ENCODE results near the gene GABRB2.
"Not testable (repeated sequence)": the region's sequence is repeated elsewhere in the genome, so short reads cannot be mapped to it uniquely, and the experiment has no call there.

The GABRB2 gene

DNA sequence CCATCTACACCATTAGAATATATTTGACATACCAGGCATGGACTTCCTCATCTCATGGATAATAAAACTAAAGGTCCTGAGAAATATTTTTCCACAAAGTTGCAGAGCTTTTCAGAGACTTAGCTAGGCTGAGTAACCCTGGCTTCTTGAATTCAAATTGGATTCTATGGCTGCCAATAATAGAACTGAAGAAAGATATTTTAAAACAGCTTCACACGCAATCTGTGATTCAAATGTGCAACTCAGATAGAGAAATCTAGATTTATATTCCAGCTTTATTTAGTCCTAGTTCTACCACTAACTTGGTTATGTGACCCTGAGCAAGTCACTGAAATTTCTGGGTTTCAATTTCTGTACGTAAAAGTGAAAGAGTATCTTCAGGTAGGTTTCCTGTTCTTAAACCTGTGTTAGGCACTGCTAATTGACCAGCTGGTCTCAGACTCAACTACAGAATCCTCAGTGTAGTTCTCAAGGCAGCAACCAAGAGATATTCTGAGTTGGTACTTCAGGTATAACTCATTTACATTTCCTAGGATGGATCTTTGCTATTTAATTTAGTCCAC lies 235.3 kb downstream of the GABRB2 start:
- Histone ChIP-seq H3K4me3 (no peak overlapping the region), H3K27ac (no peak overlapping the region)

DNA sequence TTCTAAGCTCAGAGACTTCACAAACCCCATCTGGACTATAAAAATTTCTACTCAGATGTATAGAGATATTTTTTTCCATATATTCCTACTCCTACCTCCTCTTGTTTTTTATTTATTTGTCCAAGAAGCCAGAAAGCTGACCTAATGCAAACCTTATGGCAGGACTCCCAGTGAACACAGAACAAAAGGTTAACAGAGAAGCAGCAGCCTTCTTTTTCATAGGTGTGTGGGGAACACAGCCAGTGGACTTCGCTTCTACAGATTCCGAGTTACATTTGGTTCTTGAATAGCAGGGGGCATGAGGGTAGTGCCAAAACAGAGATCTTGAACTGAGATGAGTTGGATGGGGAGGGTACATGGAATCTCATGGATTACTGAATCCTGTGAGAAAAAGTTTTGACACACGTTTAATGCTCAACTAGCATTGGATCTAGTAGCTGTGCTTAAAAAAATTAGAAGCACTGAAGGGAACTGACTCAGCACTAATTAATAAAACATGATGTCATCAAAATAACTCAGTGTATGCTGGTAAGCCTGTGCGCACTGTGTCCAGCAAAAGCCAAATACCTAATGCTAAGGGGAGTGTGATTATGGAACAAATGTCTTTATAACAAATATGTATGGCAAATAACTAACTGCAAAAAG lies 240.1 kb downstream of the GABRB2 start:
- Histone ChIP-seq H3K27ac (no peak overlapping the region), H3K4me3 (no peak overlapping the region)

DNA sequence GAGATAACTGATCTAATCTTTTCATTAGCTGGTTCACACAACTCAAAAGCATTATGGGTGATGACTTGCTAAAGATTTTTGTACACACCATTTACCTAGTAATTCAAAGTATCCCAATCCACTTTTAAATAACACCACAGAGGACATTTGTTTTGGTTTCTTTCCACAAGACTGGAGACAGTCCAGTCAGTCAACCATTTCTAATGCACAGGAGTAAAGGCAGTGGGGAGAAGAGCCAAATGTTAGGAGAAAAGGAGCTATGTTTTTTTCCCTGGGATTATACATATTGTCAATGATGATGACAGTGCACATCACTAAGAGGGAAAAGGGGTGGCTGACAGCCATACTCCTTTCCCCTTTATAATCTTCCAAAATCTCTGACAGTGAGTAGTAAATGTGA lies 240.9 kb downstream of the GABRB2 start:
- H3K4me3 ChIP-seq: no peak overlapping the region
- H3K27ac ChIP-seq: no peak overlapping the region

DNA sequence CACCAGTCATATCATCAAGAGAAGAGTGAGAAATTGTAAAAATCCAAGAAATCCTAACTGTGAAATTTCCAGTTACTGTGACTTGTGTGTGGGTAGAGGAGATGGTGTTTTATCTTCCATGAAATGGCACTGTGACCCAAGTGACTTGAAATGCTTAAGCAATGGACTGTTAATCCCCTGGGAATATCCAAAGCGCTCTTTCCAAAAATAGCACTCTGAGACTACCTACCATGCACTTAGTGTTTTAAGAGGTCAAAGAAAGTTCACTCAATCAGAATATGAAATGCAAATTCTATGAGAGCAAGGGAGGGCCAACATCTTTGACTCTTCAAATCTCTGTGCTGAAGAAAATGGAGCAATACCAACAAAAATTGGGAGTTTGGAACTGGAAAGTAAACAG lies 244.0 kb downstream of the GABRB2 start:
- H3K27ac ChIP-seq: no peak overlapping the region
- H3K4me3 ChIP-seq: no peak overlapping the region

DNA sequence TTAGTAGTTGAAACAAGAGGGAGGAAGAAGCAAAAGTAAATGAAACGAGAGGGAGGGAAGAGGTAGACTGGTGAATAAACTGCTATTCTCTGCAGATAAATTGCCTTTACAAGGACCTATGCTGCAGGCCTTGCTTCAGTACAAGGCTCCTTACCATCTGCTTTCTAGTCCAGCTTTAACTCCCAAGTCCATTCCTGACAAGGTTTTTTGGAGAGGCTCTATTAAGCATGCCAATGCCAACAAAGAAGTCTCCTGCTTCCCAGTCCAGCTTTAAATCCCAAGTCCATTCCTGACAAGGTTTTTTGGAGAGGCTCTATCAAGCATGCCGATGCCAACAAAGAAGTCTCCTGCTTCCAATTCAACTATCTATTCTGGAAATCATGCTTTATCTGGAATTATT lies 244.9 kb downstream of the GABRB2 start:
- H3K4me3 ChIP-seq: no peak overlapping the region
- no peak overlapping the region for H3K27ac ChIP-seq

DNA sequence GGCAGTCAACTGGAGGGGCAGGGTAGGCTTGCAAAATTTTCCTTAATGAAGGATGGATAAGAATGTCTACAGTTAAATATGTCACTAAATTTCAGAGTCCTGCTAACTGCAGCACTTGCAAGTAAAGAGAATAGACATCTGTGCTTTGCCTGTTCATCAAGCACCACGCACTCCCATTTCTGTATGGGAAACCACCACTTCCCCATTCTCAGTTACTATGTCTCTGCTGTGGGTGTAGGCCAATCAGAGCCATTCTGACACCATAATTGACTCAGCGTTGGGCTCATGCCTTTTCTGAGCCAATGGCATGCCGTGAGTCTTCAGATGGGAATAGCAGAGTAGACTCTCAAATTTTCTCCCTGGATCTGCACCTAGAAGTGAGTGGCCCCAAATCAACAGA lies 247.5 kb downstream of the GABRB2 start:
- Histone ChIP-seq H3K4me3 (no peak overlapping the region), H3K27ac (no peak overlapping the region)

DNA sequence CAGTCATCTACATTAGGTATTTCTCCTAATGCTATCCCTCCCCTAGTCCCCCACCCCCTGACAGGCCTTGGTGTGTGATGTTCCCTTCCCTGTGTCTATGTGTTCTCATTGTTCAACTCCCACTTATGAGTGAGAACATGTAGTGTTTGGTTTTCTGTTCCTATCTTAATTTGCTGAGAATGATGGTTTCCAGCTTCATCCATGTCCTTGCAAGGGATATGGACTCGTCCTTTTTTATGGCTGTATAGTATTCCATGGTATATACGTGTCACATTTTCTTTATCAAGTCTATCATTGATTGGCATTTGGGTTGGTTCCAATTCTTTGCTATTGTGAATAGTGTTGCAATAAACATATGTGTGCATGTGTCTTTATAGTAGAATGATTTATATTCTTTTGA lies 249.1 kb downstream of the GABRB2 start:
- H3K4me3 ChIP-seq, H3K27ac ChIP-seq: not testable (repeated sequence)

DNA sequence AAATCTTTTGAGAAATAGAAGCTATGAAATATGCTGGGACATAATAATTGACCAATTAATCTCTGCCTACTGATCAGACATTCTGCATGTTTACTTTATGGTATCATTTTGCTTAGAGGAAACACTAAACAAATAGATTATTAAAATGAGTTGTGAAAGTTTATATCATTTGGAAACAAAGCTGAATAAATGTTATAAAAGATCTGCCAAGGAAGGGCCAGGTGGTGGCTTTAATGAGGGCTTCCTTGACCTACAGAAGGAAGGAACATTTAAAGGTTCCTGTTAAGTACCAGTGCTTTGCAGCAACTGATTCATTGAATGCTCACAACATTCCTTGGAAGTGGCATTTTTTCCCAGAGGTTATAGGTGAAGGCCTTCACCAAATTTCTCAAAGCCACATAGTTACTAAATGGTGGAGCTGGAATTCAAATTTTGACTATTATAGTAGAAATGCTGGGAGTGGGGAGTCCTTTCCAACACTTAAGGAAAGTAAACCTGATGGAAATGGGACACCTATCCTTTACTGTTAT lies 250.7 kb downstream of the GABRB2 start:
- Histone ChIP-seq H3K27ac (no peak overlapping the region), H3K4me3 (no peak overlapping the region)

DNA sequence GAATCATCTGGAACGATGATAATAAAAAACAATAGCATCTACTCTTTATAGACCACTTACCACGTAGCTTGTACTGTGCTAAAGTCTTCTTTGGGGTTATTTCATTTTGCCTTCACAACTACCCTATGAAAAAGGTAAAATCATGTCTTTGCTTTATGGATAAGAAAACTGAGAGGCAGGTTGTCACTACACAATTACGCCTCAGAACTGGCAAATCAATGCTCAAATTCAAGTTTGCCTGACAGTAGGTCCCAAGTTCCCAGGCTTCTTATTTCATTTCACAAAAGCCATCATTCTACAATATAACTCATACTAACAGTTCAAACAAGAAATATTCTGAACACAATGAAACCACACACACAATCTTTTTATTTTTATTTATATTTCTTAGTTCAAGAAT lies 258.5 kb downstream of the GABRB2 start:
- Histone ChIP-seq H3K4me3 (no peak overlapping the region), H3K27ac (no peak overlapping the region)

DNA sequence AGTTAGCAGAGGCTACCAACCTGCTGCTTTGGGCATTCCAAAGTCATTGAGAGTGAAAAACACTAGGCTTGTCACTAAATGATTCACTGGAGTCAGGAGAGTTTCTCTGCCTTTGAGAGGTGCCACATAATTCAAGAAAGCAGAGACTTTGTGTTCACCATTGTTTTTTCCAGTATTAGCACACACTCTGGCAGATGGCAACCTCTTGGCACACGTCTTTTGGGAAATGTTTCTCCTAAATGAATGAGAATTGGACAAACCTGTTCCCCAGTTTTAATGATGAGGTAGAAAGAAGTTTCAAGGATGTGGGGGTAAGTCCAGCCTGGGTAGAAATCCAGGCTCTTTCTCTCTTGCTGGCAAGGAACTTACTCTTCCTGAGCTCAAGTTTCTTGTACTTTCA lies 259.1 kb downstream of the GABRB2 start:
- H3K27ac ChIP-seq: no peak overlapping the region
- H3K4me3 ChIP-seq: no peak overlapping the region

DNA sequence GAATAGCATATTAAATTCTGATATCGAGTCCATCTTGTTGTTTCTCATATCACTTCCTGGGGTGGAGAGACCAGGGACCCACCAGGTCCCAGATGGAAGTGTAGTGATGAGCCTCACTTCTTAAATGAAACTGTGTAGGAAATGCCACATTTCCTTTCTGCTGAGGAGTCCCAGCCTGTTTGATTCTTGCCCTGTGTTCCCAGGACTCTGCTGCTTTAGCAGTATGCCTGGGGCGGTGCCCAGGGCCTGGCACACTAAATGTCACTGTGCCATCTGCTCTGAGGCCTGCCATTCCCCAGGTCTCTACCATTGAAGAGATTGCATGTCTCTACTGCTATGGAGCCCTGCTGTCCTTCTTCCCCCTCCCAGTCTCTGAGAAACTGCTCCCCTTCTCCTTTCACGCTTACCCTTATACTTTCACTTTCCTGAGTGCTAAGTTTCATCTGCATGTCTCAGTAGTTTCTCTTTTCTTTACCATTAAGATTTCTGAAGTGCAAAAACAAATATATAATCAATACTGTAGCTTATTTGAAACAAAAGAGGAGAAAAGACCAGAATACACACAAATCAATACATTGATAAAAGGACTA lies 260.4 kb downstream of the GABRB2 start:
- no peak overlapping the region for H3K27ac ChIP-seq
- H3K4me3 ChIP-seq: no peak overlapping the region

DNA sequence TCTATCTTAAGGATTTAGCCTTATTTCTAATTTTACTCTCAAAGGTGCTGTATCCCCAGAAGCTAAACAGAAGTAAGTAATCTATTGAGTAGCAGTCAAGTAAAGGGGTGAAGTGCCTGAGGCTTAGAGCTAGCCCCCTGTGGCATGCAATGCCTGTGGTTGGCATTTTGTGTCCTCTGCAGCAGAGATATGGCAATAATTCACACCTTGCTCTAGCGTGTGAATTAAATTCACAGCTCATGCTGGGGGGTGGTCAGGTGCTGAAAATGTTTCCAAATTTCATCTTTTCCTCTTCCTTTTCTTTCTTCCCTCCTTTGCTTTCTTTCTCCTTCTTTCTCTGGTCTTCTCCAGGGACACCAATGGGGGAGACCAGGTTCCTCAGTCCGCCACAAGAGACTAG lies 262.1 kb downstream of the GABRB2 start:
- Histone ChIP-seq H3K27ac (no peak overlapping the region), H3K4me3 (no peak overlapping the region)

DNA sequence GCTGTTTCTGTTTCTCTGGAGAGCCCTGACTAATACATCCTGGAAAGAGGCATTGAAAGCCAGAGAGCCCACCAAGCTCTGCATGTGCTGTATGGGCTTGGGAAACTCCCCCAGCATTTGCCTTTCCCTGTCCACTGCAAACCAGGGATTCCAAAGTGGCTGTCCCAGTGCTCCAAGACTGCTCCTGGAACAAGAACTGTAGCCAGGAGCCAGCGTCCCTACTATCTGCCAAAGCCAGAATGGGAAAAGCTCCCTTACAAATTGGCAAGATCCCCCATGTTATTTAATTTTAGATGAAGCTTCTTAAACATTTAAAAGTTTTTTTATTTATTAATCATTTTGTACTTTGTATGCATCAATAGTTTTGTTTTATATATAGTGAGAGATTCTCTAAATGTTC lies 263.2 kb downstream of the GABRB2 start:
- Histone ChIP-seq H3K27ac (no peak overlapping the region), H3K4me3 (no peak overlapping the region)

DNA sequence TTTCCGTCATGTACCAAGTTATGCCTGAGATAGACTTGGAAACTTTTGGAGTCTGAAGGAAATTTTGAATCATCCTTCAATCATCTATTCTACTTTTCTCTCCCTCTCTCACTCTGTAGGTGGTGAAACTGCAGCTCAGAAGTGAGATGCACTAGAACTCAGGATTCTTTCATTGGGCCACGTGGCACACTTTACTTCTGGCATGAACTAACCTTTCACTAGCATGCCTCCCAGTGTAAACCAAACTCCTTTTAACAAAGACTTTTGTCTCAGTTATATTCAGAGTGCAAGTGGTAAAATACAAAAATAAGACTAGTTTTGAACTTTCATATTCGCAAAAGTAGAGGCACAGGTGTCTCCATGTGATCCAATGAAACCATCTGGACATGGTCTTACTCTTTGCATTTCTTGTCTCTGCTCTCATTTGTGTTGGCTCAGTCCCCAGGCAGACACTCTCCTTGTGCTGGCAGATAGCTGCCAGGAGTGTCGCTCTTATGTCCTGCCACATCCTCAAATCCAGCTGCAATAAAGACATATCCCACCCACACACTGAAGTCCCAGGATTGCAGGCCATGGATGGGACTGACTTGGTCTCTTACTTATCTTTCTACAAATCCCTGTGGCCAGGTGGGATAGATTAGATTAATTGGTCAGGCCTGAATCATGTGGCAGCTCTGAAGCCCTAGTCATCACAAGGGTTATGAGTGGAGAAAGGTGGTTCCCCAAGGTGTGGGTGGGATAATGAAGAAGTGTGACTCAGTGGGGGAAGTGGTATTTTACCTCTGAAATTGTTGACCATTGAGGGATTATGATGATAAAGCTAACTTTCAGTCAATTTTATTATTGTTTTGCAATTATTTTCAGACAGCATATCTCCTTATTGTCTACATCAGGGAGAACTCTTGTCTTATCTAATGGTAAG lies 267.5 kb downstream of the GABRB2 start:
- Histone ChIP-seq H3K4me3 (no peak overlapping the region), H3K27ac (no peak overlapping the region)

DNA sequence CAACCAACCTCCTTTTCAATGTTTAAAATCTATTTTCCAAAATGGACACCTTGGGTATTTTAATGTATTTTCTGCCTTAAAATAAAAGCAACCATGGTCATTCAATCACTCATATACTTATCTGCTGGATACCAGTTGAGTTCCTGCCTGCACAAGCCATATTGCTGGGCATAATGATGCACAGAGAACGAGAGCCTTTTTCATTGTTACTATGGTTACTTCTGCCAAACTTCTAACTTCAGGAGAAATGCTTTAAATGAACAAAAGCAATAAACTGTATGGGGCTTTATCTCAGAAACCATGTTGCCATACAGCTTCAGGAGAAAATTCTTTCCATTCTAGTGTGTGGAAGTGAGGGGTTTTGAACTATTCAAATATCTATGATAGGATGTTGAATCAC lies 269.5 kb downstream of the GABRB2 start:
- H3K4me3 ChIP-seq: no peak overlapping the region
- H3K27ac ChIP-seq: no peak overlapping the region

DNA sequence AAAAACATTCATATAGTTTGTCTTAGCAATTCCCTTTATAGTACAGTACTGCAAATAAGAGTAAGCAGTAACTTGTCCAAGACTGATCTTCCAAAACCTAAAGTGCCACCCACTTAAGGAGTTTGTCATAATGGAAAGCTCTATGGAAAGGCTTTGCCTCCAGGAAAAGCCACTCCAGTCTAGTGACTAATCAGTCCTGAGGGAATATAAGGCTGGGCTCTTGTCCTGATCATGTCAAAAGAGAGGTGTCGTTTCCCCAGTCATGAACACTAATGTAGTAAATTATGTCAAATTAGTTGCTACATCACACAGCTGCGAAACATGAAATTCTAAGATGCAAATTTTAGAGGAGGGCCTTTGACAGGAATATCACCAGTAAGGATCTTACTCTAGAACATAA lies 271.6 kb downstream of the GABRB2 start:
- no peak overlapping the region for H3K4me3 ChIP-seq
- no peak overlapping the region for H3K27ac ChIP-seq

DNA sequence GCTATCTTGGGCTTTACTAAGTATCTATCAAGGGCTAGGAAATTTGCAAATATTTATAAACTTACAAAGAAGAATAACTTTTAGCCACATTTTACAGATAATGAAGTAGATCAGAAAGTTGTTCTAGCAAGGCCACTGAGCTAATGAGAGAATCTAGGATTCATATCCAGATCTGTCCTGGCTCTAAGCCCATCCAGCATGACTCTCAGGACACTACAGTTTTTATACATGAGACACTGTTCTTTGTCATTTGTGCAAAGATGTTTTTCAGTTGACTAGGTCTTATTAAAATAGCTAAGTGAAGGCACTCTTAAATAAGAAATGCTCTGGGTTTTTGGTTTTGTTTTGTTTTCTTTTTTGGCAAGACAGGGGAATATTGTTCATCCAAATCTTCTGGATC lies 273.1 kb downstream of the GABRB2 start:
- Histone ChIP-seq H3K4me3 (no peak overlapping the region), H3K27ac (no peak overlapping the region)

DNA sequence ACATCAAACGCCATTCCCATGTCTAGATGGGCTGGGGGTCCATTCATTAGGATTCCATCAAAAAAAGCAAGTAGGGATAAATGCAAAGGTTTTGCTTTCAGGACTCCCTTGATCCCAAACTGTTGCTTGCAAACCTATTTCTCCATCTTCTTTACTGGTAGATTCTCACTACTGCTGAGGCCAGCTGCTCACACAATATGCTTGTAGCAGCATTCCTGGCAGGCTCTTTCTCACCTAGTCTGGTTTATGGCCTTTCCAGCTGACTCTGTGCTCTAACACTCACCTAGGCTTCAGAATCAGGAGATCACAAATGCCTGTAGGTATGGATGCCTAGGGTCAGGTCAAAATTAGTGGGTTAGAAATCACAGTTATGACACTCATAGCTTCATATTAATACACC lies 274.7 kb downstream of the GABRB2 start:
- Histone ChIP-seq H3K27ac (no peak overlapping the region), H3K4me3 (no peak overlapping the region)

DNA sequence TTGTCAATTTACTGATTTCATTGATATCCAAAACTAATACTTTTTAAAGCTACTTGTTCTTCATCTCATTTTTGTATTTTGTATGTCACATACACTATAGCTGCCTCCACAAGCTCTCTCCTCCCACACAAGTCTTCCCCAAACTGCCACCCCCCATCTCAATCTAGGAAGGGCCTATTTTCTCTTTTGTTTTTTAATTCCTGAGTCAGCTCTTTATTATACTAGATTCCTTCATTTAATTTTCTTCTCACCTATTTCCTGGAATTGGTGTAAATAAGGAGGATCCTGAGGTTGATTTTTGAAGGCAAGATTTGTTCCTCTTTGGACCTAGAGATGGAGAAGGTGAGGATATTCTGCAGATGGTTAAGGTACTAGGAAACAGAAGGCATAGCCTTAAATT lies 277.4 kb downstream of the GABRB2 start:
- no peak overlapping the region for H3K4me3 ChIP-seq
- H3K27ac ChIP-seq: no peak overlapping the region

DNA sequence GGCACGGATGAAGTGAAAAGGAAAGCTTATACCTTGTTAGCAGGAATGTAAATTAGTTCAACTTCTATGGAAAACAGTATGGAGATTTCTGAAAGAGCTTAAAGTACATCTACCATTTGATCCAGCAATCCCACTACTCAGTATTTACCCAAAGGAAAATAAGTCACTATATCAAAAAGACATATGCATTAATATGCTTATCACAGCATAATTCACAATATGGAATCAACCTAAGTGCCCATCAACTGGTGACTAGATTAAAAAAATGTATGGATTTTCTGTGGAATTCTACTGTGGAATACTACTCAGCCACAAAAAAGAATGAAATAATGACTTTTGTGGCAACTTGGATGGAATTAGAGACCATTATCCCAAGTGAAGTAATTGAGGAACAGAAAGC lies 279.6 kb downstream of the GABRB2 start:
- Histone ChIP-seq H3K4me3 (no peak overlapping the region), H3K27ac (no peak overlapping the region)

DNA sequence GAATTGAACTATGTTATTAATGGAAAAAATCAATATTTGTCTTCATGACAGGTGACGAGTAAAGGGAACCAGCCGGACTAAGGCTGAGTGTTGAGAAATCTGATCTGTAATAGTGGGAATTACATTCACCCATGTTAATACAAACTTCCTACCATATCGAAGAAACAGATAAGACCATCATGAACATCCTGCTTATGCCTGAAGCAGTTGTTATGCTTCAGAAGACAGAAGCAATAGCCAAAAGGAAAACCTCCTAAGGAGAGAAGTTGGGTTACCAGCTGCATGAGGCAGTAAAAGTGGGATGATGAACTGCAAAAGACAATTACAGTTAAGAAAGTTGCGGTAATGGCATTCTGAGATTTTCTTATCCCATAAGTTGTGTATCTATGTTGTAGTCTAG lies 281.5 kb downstream of the GABRB2 start:
- H3K4me3 ChIP-seq: no peak overlapping the region
- H3K27ac ChIP-seq: no peak overlapping the region

All from skin epidermis (tissue), 12 donors.